Epidermal melanocyte (primary cell): ENCODE measurements around the gene TUB.

Experiments used
- DNase-seq: peaks from one replicate; pipeline ENCODE4 v3.0.0; 2011; ENCODE audit warnings: low spot score; ENCODE audit not compliant: insufficient read length

Gene TUB

DNA sequence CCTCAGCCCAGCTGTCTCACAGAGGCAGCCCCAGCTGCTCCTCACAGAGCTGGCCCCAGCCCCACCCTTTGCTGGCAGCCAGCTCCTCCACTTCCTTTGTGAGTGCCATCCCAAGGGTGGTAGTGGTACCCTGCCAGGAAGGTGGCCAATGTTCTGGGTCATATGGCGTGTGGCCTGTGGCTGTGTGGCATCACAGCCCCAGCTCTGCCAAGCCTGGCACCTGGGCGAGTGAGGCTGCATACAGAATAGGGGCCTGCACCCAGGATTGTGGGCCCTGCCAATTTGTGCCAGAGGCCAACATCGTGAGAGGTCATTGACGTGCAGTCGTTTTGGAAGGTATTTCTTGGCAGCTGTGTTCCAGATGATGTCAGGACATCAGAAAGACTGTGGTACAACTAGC, 10.7 kb downstream of the TUB start:
- no peak for DNase-seq

DNA sequence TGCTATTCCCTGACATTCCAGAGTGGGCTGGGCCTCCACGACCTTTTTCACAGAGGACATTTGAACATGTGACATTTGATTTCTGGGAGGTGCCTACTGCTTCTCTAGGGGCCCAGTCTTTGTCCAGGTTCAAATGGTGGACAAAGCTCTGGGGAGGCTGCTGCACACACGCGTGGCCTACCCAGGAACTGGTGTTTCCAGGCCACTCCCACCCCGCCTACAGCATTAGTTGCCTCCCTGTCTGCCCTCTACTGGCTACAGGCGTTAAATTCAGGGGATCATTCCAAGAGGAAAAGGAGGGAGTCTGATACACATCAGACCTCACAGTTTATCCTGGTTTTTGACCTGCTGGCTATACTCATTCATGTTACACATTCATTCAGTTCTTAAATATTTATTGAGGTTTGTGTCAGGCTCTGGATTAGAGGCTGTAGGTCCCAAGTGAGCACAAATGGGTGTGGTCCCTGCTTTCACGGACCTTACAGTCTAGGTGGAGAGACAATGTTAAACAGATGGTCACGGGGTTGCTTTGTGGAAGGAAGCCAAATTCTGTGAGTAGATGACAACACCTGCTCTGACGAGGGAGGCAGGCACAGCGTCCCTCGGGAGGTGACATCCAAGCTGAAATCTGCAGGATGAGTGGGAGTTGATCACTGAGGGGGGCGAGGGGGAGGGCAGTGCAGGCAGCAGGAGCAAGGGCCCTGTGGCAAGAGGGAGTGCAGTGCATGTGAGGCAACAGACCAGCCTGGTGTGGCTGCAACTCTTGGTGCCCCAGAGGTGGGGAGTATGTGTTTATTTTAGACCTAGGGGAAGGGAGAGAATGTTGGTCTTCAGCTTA, 11.8 kb downstream of the TUB start:
- DNase-seq: peak; percentile 59

DNA sequence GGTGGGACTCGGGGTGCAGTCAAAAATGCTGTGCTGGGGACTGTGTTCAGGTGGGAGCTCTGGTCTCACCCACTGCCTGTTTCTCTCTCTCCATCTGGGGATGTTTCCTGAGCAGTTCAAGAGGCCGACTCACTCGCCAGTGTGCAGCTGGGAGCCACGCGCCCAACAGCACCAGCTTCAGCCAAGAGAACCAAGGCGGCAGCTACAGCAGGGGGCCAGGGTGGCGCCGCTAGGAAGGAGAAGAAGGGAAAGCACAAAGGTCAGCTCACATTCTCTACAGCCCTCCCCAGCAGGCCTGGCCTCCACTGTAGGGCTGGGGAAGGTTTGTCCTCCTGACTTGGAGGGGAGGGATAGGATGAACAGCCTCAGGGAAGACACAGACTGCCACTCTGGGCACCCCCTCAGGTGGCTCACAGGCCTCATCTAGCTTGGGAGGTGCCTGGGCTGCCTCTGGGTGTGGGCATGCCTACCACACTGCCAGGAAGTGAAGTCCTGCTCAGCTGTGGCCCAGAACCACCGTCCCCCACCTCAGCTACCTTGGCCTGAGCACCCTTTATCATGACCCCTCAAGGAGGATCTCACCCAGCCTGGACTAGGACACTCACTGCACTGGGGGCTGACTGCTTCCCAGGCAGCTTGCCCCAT, 13.0 kb downstream of the TUB start:
- DNase-seq: no peak

DNA sequence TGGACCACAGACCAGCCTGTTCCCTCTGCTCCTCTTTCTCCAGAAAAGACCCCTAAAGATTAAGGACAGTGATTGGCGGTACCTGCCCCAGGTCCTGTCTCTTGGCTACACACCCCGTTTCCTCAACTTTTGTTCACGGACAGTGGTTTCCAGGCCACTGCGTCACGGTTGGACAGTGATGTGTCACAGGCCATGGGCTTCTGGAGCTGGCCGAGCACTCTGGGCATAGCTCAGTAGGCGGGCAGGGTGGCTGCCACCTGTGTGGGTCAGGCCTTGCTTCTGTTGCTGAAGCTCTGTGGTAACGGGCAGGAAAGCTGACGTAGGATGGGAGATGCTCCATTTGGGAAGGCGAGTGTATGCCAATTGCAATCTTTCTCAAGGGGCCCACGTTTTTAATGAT, 13.6 kb downstream of the TUB start:
- DNase-seq: no peak

DNA sequence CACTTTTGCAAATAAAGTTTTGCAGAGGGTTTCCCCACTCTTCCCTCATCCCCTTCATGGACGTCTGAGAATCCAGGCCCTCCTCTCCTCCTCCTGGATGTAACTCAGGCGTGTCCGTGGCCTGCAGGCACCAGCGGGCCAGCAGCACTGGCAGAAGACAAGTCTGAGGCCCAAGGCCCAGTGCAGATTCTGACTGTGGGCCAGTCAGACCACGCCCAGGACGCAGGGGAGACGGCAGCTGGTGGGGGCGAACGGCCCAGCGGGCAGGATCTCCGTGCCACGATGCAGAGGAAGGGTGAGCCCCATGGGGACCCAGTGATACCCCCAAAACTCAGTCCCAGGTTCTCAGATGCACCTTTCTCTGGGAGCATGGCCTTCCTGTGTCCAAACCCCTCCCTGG, 14.4 kb downstream of the TUB start:
- no peak for DNase-seq

DNA sequence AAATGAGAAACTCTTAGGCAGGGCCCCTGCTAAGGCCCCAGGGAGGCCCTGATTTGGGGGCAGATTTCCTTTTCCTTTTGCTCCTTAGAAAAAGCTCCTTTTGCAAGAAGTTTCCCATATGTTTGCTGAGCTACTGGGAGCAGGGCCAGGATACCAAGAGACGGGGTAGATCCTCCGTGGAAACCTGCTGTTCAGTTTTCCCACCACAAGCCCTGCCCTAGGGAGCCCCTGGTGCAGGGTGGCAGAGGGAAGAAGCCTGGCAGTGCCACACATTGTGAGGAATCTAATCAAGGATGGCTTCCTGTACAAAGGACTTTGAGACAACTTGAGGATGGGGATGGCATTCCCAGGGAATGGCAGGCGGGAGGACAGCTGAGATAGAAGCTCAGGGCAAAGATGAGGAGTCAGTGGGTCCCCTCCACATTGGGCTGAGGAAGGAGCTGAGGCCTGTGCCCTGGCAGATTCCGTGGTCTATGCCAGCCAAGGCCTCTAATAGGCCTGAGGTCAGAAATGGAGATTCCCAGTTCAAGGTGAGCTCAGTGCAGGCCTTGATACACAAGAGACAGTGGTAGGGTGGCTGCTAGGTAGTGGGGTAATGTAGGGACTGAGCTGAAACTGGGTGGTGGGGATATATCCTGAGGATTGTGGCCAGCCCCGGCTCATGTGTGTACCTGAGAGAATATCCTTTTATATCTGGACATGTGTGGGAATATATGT, 15.0 kb downstream of the TUB start:
- no peak for DNase-seq

DNA sequence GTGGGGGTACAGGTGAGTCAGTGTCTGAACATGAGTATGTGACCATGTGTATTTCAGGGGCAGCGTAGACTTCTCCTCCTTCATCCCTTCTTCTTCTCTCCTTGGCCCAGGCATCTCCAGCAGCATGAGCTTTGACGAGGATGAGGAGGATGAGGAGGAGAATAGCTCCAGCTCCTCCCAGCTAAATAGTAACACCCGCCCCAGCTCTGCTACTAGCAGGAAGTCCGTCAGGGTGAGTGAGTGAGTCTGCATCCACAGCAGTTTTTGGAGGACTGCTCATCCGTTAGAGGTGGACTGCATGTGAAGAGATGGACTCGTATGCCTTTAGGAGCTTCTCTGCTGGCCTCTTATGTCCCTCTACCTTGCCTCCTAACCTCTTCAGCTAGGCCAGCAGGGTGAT, 15.6 kb downstream of the TUB start:
- no peak for DNase-seq

DNA sequence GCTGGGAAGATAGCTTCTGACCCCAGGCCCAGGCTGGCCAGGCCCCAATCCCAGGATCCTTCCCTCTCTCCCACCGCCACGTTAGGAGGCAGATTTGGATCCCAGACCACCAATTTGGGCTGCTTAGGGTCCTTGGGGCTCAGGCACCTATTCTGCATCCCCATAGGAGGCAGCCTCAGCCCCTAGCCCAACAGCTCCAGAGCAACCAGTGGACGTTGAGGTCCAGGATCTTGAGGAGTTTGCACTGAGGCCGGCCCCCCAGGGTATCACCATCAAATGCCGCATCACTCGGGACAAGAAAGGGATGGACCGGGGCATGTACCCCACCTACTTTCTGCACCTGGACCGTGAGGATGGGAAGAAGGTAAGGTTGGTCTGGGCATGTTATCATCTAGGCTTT, 16.1 kb downstream of the TUB start:
- no peak for DNase-seq

DNA sequence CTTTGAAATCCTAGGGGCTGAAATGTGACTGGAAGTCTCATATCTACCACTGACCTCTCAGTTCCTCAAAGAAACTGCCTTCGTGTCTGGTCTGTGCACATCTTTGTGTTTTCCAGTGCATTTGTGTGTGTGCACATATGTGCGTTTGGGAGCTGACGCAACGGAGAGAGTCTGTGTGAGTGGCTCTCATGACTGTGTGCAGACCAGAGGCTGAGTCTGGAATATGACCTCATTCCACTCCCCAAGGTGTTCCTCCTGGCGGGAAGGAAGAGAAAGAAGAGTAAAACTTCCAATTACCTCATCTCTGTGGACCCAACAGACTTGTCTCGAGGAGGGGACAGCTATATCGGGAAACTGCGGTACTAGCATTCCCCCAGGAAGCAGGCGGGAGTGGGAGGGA, 16.5 kb downstream of the TUB start:
- DNase-seq: no peak

DNA sequence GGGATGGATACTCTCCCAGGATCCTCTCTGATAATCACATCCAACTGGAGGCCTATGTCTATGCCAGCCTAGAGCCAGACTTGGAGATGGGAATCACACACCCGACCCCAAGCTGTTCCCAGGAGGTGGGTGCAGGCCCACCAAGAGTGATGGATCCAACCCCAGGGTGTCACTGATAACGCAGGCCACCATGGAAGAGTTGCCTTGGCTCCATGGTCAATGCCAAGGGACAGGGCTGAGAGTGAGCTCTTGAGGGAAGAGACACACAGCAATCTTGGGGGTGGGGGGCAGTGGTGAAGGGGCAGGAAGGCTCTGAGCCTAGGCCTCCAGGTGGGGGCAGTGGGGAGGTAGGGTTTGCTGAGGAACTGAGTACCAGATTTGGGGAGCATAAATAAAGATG, 16.9 kb downstream of the TUB start:
- DNase-seq: no peak

DNA sequence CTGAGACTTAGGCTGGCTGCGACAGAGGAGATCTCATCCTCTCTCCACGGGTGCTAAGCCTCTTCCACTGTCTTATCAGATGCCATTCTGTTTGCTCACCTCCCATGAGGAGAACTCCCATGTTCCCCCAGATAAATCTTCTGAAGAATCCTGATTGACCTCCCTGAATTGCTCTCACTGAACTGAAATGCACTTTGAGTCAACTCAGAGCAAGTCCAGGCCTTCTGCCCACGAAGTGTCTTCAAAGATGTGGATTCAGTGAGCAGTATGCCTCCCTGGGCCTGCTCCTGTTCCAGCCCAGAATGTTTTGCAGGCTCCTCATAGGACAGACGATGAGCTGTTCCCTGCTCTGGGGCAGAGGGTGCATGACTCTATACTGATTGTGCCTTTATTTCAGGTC, 17.4 kb downstream of the TUB start:
- DNase-seq: no peak

DNA sequence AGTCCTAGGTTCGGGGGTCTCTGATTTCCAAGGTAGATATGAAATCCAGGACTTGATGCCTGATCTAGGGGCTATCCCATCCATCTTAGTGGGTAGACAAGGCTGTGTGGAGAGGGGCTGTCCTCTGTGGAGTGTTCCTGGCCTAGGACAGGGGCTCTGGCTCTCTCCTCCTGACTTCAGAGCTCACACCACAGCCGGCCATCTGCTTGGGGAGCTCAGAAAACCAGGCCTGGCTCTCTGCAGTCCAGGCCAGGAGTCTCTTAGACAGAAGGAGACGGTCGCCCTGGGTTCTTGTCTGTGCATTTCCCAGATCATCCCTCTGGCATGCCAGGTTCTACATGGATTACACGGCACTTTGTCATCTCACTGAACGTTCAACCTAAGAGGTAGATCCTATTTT, 17.9 kb downstream of the TUB start:
- no peak for DNase-seq

DNA sequence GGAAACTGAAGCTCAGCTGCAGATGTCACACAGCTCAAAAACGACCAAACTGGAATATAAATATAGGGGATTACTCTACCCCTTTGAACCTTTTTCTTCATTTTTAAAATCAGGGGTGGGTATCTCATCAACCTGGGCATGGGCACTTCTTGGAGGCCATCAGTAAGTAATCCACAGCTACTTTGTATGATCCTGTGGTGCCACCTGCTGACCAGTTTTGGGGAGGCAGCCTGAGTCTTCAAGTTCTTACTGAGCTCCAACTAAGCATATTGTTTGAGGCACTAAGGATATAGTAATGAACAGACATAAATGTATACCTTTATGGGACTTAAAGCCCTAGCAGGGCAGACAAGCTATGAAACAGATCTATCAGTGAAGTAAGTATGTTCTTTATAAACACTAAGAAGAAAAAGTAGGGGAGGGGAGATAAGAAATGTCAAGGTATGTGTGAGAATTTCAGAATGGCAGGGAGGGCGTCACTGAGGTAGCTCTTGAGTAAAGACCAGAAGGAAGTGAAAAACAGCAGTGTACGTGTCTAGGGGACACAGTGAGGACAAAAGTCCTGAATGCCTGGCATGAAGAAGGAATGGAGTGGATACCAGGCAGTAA, 18.4 kb downstream of the TUB start:
- DNase-seq: peak; percentile 73

DNA sequence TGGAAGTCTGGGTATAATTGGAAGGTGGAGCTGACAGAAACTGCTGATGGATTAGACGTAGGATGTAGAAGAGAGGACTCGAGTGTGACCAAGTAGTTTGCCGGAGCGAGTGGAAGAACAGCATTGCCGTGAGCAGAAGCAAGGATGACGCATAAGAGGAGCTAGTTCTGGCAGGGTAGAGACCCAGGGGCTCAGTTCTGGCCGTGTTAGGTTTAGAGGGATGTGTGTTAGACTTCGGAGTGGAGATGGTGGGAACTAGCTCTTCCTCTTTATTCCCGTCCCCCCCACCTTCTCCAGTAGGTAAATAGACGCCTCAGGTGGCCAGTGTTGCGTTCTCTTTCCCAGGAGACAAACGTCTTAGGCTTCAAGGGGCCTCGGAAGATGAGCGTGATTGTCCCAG, 19.1 kb downstream of the TUB start:
- DNase-seq: no peak

DNA sequence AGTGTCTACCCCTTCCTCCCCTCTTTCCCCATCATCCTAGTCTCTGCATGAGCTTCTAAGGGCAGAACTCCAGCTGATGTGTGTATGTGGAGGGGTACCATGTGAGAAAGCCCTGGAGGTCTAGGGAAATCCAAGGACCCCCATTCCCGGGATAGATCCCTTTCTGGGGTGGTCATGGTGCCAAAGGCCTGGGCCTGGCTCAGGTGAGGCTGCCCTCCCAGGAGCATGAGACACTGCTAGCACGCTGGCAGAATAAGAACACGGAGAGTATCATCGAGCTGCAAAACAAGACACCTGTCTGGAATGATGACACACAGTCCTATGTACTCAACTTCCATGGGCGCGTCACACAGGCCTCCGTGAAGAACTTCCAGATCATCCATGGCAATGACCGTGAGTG, 19.6 kb downstream of the TUB start:
- DNase-seq: no peak

DNA sequence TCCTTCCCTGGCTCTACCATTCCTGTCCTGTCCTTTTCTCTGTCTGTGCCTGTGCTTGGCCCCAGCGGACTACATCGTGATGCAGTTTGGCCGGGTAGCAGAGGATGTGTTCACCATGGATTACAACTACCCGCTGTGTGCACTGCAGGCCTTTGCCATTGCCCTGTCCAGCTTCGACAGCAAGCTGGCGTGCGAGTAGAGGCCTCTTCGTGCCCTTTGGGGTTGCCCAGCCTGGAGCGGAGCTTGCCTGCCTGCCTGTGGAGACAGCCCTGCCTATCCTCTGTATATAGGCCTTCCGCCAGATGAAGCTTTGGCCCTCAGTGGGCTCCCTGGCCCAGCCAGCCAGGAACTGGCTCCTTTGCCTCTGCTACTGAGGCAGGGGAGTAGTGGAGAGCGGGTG, 20.4 kb downstream of the TUB start:
- DNase-seq: no peak

DNA sequence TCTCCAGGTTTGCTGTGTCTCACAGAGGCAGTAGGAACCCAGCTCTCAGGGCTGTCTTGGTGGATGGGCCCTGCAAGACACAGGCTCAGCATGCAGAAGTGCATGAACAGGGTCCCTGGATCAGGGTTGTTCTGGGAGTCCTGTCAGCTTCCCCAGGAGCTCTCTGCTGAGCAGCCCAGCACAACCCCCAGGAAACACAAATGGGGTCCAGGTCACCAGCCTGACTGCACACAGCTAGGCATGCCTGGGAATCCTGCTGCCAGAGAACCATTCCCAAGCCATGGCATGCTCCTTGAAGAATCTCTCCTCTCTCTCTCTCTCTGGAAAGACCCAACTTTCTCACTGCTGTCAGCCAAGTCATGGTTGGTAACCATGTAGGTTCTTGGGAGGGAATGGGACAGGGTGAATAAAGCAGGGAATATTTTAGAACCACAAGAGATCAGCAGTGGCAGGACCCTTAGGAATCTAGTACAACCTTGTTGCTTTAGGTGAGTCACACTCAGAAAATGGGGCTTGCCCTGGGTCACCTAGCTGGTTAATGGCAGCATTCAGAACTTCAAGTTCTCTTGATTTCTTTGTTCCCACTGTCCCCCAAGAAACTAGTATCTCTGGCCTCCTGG, 21.4 kb downstream of the TUB start:
- no peak for DNase-seq

DNA sequence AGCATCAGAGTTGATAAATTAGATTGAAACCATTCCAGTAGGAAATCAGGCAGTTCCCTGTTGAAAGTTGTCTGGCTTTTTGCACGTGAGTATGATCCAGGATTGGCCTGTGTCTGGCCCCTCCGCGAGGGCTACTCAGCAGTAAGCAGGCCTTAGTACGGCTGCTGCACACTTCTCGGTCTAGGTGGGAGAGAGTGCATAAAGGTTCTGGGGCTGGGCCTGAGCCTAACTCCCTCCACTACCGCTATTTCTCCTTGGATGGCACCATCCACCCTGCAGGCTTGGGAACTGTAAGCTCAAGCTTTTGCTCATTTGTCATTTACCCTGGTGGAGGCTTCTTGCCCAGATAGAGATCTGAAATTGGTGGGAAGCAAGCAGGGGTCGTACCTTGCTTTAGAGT, 22.0 kb downstream of the TUB start:
- no peak for DNase-seq

DNA sequence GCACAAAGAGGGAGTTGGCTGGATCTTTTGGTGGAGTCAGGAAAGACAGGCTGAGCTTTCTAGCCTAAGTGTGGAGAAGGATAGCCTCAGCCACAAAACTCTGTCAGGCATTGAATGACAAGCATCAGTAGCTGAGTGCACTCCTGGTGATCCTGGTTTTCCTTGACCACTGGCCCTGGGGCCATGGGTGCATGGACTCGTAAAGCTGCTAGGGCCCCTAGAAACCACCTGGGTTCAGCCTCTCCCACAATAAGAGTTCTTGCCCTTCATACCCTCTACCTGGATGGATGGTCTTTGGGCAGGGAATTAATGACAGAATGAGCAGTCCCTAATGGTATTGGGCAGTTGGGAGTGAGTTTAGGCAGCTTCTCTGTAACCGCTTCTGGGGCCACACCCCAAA, 22.9 kb downstream of the TUB start:
- no peak for DNase-seq

DNA sequence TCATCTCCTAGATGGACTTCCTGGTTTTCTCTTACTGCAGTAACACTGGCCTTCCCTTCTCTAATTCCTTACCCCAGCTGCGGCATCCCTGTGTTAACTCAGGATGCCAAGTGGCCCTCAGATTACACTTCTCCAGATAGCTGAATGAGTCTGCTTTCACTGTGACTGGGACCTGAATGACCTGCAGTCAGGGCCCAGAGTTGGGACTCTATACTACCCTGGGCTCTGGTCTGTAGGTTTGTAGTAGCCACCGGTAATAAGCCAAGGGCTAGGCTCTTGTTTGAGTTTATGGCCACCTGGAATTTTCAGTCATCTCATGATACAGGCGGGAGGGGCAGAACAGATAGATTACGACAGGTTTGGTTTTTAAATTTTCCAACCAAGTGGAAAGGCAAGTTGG, 24.1 kb downstream of the TUB start:
- no peak for DNase-seq

DNA sequence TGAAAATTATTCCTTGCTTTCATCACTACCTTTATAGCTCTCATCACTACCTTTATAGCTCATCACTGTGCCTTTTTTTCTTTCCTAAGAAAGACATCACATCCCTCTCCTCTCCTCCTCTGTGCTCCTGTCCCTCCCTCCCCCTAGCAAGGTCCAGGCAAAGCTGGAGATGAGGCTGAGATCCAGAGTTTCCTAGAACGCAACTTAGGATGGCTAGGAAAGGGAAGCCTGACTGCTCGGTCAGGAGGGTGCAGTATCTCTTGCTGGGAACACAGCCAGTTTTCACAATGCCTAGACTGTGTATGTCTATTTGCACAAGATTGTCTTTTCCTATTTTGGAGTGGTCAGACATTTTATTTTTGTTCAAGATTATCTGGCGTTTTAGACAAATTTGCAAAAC, 24.7 kb downstream of the TUB start:
- DNase-seq: no peak

DNA sequence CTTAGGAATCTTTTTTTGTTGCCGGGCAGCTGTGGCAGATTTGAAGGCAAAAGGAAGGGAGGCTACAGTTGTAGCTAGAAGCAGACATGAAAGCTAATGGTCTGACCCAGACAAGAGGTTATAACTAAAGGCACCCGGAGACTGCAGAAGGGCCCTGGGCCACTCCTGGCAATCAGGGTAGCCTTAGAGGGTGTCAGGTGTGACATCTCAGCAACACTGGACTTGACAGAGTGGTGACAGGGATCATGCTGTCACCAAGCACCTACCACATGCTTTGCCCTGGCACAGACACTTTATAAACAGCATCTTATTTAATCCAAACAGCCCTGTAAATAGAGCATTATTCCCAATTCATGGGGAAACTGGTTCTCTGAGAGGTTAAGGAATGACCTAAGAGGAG, 25.7 kb downstream of the TUB start:
- no peak for DNase-seq
